ENCODE measurements around the gene IDI1.

The IDI1 gene

GRCh38 chr10:1048732-1049424, at the start of gene IDI1:
IDI1 (minus strand) TSS chr10:1049119; CDS start chr10:1049003, 116 bp downstream.
- Mint-ChIP-seq H3K27ac (peak within 1 kb of the TSS; percentile 97), H3K27me3 (peaks cover 4% of the 10 kb centered on the region), H3K4me1 (peaks cover 70% of the 10 kb centered on the region), H3K36me3 (peaks cover 58% of the 10 kb centered on the region), H3K4me3 (peak within 1 kb of the TSS; percentile 97), H3K9me3 (no peaks in the 10 kb centered on the region)
- DNase-seq = peak; percentile 98
- CTCF ChIA-PET = no interaction called here

- Mint-ChIP-seq H3K4me1 (peaks cover 4% of the 10 kb centered on the region), H3K36me3 (peaks cover 37% of the 10 kb centered on the region), H3K27me3 (no peaks in the 10 kb centered on the region), H3K27ac (no peak overlapping the region), H3K9me3 (no peaks in the 10 kb centered on the region), H3K4me3 (no peak overlapping the region)
- CTCF ChIA-PET = no interaction called here
- DNase-seq = no peak
Observed at GRCh38 chr10:1097436-1097835, 48.5 kb upstream of the IDI1 start.

GRCh38 chr10:1096287-1096889, 47.5 kb upstream of the IDI1 start:
- CTCF ChIA-PET = no interaction called here
- H3K27ac Mint-ChIP-seq = no peak overlapping the region
- H3K9me3 Mint-ChIP-seq = no peaks in the 10 kb centered on the region
- H3K4me1 Mint-ChIP-seq = peaks cover 4% of the 10 kb centered on the region
- DNase-seq = no peak
- no peak overlapping the region for H3K4me3 Mint-ChIP-seq
- no peaks in the 10 kb centered on the region for H3K27me3 Mint-ChIP-seq
- H3K36me3 Mint-ChIP-seq = peaks cover 31% of the 10 kb centered on the region

GRCh38 chr10:1095498-1095897, 46.6 kb upstream of the IDI1 start:
- no peaks in the 10 kb centered on the region for H3K9me3 Mint-ChIP-seq
- DNase-seq = no peak
- H3K4me3 Mint-ChIP-seq = no peak overlapping the region
- H3K4me1 Mint-ChIP-seq = peaks cover 4% of the 10 kb centered on the region
- H3K27me3 Mint-ChIP-seq = no peaks in the 10 kb centered on the region
- H3K36me3 Mint-ChIP-seq = peaks cover 29% of the 10 kb centered on the region
- CTCF ChIA-PET = interaction anchor here (0.7 kb wide), 1 partner anchor 15 kb away, joined by 3 read pairs; no protein-coding TSS in a partner anchor
- H3K27ac Mint-ChIP-seq = no peak overlapping the region

- no peaks in the 10 kb centered on the region for H3K27me3 Mint-ChIP-seq
- no peak for DNase-seq
- no peak overlapping the region for H3K4me3 Mint-ChIP-seq
- peaks cover 31% of the 10 kb centered on the region for H3K36me3 Mint-ChIP-seq
- H3K27ac Mint-ChIP-seq = no peak overlapping the region
- no peaks in the 10 kb centered on the region for H3K9me3 Mint-ChIP-seq
- CTCF ChIA-PET = no interaction called here
- peaks cover under 1% of the 10 kb centered on the region for H3K4me1 Mint-ChIP-seq
Observed at GRCh38 chr10:1094112-1095057, 45.5 kb upstream of the IDI1 start.

- Mint-ChIP-seq H3K4me1 (no peaks in the 10 kb centered on the region), H3K9me3 (no peaks in the 10 kb centered on the region), H3K4me3 (no peak overlapping the region), H3K36me3 (peaks cover 28% of the 10 kb centered on the region), H3K27me3 (no peaks in the 10 kb centered on the region), H3K27ac (no peak overlapping the region)
- CTCF ChIA-PET = no interaction called here
- DNase-seq = no peak
Observed at GRCh38 chr10:1093696-1094095, 44.8 kb upstream of the IDI1 start.

GRCh38 chr10:1090696-1091095, 41.8 kb upstream of the IDI1 start:
- Mint-ChIP-seq H3K27me3 (no peaks in the 10 kb centered on the region), H3K4me1 (peaks cover 6% of the 10 kb centered on the region), H3K4me3 (no peak overlapping the region), H3K27ac (no peak overlapping the region), H3K36me3 (peaks cover 49% of the 10 kb centered on the region), H3K9me3 (no peaks in the 10 kb centered on the region)
- DNase-seq = no peak
- CTCF ChIA-PET = interaction anchor here (0.7 kb wide), 1 partner anchor 134 kb away, joined by 3 read pairs; no protein-coding TSS in a partner anchor

- CTCF ChIA-PET = no interaction called here
- H3K36me3 Mint-ChIP-seq = peaks cover 59% of the 10 kb centered on the region
Observed at GRCh38 chr10:1089017-1089689, 40.2 kb upstream of the IDI1 start.

GRCh38 chr10:1086787-1087186, 37.9 kb upstream of the IDI1 start:
- no peak for DNase-seq
- CTCF ChIA-PET = no interaction called here
- peaks cover 6% of the 10 kb centered on the region for H3K4me1 Mint-ChIP-seq

More at GRCh38 chr10:1089017-1089689, 40.2 kb upstream of the IDI1 start:
- Mint-ChIP-seq H3K4me1 (peaks cover 6% of the 10 kb centered on the region), H3K27ac (no peak overlapping the region), H3K9me3 (no peaks in the 10 kb centered on the region), H3K27me3 (no peaks in the 10 kb centered on the region), H3K4me3 (no peak overlapping the region)
- DNase-seq = no peak

GRCh38 chr10:1085258-1085657, 36.3 kb upstream of the IDI1 start:
- peaks cover 6% of the 10 kb centered on the region for H3K4me1 Mint-ChIP-seq
- H3K4me3 Mint-ChIP-seq = no peak overlapping the region
- peaks cover 69% of the 10 kb centered on the region for H3K36me3 Mint-ChIP-seq
- no peaks in the 10 kb centered on the region for H3K9me3 Mint-ChIP-seq
- CTCF ChIA-PET = no interaction called here
- no peak overlapping the region for H3K27ac Mint-ChIP-seq
- no peaks in the 10 kb centered on the region for H3K27me3 Mint-ChIP-seq
- DNase-seq = no peak

More at GRCh38 chr10:1086787-1087186, 37.9 kb upstream of the IDI1 start:
- Mint-ChIP-seq H3K36me3 (peaks cover 70% of the 10 kb centered on the region), H3K27me3 (no peaks in the 10 kb centered on the region), H3K4me3 (no peak overlapping the region), H3K27ac (no peak overlapping the region), H3K9me3 (no peaks in the 10 kb centered on the region)

GRCh38 chr10:1084011-1084950, 35.4 kb upstream of the IDI1 start:
- Mint-ChIP-seq H3K36me3 (peaks cover 72% of the 10 kb centered on the region), H3K4me3 (no peak overlapping the region), H3K9me3 (no peaks in the 10 kb centered on the region), H3K27me3 (no peaks in the 10 kb centered on the region), H3K4me1 (peaks cover 6% of the 10 kb centered on the region), H3K27ac (no peak overlapping the region)
- CTCF ChIA-PET = no interaction called here
- DNase-seq = no peak

- Mint-ChIP-seq H3K4me3 (no peak overlapping the region), H3K27me3 (no peaks in the 10 kb centered on the region), H3K4me1 (peaks cover 6% of the 10 kb centered on the region), H3K27ac (no peak overlapping the region), H3K36me3 (peaks cover 72% of the 10 kb centered on the region), H3K9me3 (no peaks in the 10 kb centered on the region)
- DNase-seq = no peak
- CTCF ChIA-PET = no interaction called here
Observed at GRCh38 chr10:1083581-1083980, 34.7 kb upstream of the IDI1 start.

- Mint-ChIP-seq H3K36me3 (peaks cover 51% of the 10 kb centered on the region), H3K9me3 (no peaks in the 10 kb centered on the region), H3K27ac (no peak overlapping the region), H3K27me3 (no peaks in the 10 kb centered on the region), H3K4me3 (no peak overlapping the region), H3K4me1 (peaks cover 4% of the 10 kb centered on the region)
- CTCF ChIA-PET = no interaction called here
- no peak for DNase-seq
Observed at GRCh38 chr10:1078668-1079067, 29.7 kb upstream of the IDI1 start.

All from activated naive CD4-positive, alpha-beta T cell treated with anti-CD3 and anti-CD28 coated beads, Interleukin-2, amount 10 ng/mL, durations not matched to agents 7 days and 5 days (primary cell).